Mesendoderm (in vitro differentiated cells): ENCODE measurements around the gene TGOLN2.
"Not testable (repeated sequence)": the region's sequence is repeated elsewhere in the genome, so short reads cannot be mapped to it uniquely, and the experiment has no call there.

ENCODE experiments used
- DNase-seq: peaks from one replicate; pipeline ENCODE4 v3.0.0; 2013
- H2AK5ac ChIP-seq: 2 replicates; pipeline ENCODE4 v1.6.1; 2013; ENCODE audit warnings: low read length, inconsistent platforms
- H2BK120ac ChIP-seq: 2 replicates; pipeline ENCODE4 v1.6.1; 2013; ENCODE audit warnings: low read depth, mild to moderate bottlenecking, low read length, moderate library complexity, mixed read lengths
- H2BK15ac ChIP-seq: replicated peaks from 2 replicates; pipeline ENCODE4 v1.6.1; 2013; ENCODE audit warnings: low read depth, mild to moderate bottlenecking, moderate library complexity
- H2BK5ac ChIP-seq: 2 replicates; pipeline ENCODE4 v1.6.1; 2013; ENCODE audit warnings: low read length, inconsistent platforms
- H3K18ac ChIP-seq: 2 replicates; pipeline ENCODE4 v1.6.1; 2013; ENCODE audit warnings: mild to moderate bottlenecking, low read length, mixed read lengths
- H3K23ac ChIP-seq: one replicate; pipeline ENCODE4 v1.6.1; 2013; ENCODE audit warnings: low read length
- H3K27ac ChIP-seq: 2 replicates; pipeline ENCODE4 v1.5.1; 2013; ENCODE audit warnings: low read depth, mild to moderate bottlenecking, inconsistent platforms, low read length, moderate library complexity
- H3K27me3 ChIP-seq: 2 replicates; pipeline ENCODE4 v1.6.1; 2013; ENCODE audit warnings: low read length, control low read depth, mild to moderate bottlenecking, inconsistent platforms; ENCODE audit not compliant: insufficient read depth, poor library complexity
- H3K36me3 ChIP-seq: 2 replicates; pipeline ENCODE4 v1.6.1; 2013; ENCODE audit warnings: low read length, inconsistent platforms; ENCODE audit not compliant: control insufficient read depth, insufficient read depth
- H3K4ac ChIP-seq: one replicate; pipeline ENCODE4 v1.6.1; 2013; ENCODE audit warnings: low read depth, mild to moderate bottlenecking, low read length, moderate library complexity
- H3K4me1 ChIP-seq: 2 replicates; pipeline ENCODE4 v1.6.1; 2013; ENCODE audit warnings: low read depth, low read length, inconsistent platforms; ENCODE audit not compliant: control insufficient read depth
- H3K4me2 ChIP-seq: 2 replicates; pipeline ENCODE4 v1.6.1; 2013; ENCODE audit warnings: low read length
- H3K4me3 ChIP-seq: 2 replicates; pipeline ENCODE4 v1.5.1; 2013; ENCODE audit warnings: mild to moderate bottlenecking, low read length
- H3K56ac ChIP-seq: one replicate; pipeline ENCODE4 v1.6.1; 2013; ENCODE audit warnings: low read length
- H3K79me1 ChIP-seq: 2 replicates; pipeline ENCODE4 v1.6.1; 2013; ENCODE audit warnings: low read length, inconsistent platforms
- H3K79me2 ChIP-seq: 2 replicates; pipeline ENCODE4 v1.6.1; 2013; ENCODE audit warnings: mild to moderate bottlenecking, low read length; ENCODE audit not compliant: control insufficient read depth, insufficient read depth
- H3K9ac ChIP-seq: 2 replicates; pipeline ENCODE4 v1.6.1; 2013; ENCODE audit warnings: low read length, inconsistent platforms
- H4K5ac ChIP-seq: one replicate; pipeline ENCODE4 v1.6.1; 2013; ENCODE audit warnings: low read length
- H4K8ac ChIP-seq: one replicate; pipeline ENCODE4 v1.6.1; 2013; ENCODE audit warnings: low read depth, mild to moderate bottlenecking, control low read depth, low read length, moderate library complexity
- WGBS: extraction: QIAGEN DNeasy Blood & Tissue Kit; methylation state at CpG from one replicate; pipeline ENCODE4 v1.1.7; 2013; ENCODE audit warnings: low lambda C conversion rate, missing lambda C conversion rate; ENCODE audit not compliant: insufficient coverage; ENCODE audit errors: extremely low coverage; 5-methylcytosine and 5-hydroxymethylcytosine counted together

TGOLN2 gene

GRCh38 chr2:85326406-85327159, 1.2 kb downstream of the TGOLN2 start:
- H3K36me3 ChIP-seq: peaks cover 10% of the 10 kb centered on the region
- no peak overlapping the region for H4K5ac ChIP-seq
- H3K27ac ChIP-seq: no peak overlapping the region
- peak overlapping the region; percentile 99 for H3K56ac ChIP-seq
- no peak overlapping the region for H2BK120ac ChIP-seq
- peaks cover 10% of the 10 kb centered on the region for H3K4me1 ChIP-seq
- H3K4me3 ChIP-seq: peak overlapping the region; percentile 85
- no CpG with 5 or more reads among the region's 32 CpGs for WGBS
- H3K9ac ChIP-seq: peak overlapping the region; percentile 91
- no peak overlapping the region for H2AK5ac ChIP-seq
- DNase-seq: peak; percentile 12
- H3K18ac ChIP-seq: no peak overlapping the region
- H3K4me2 ChIP-seq: peak overlapping the region; percentile 95
- no peak overlapping the region for H2BK5ac ChIP-seq
- H3K23ac ChIP-seq: no peak overlapping the region
- no peak overlapping the region for H2BK15ac ChIP-seq
- H3K27me3 ChIP-seq: no peaks in the 10 kb centered on the region
- no peak overlapping the region for H4K8ac ChIP-seq
- no peak overlapping the region for H3K4ac ChIP-seq
- H3K79me2 ChIP-seq: peaks cover 25% of the 10 kb centered on the region
- peaks cover 23% of the 10 kb centered on the region for H3K79me1 ChIP-seq

GRCh38 chr2:85325466-85325811, 2.4 kb downstream of the TGOLN2 start:
- H2BK15ac ChIP-seq: no peak overlapping the region
- H3K36me3 ChIP-seq: peaks cover 14% of the 10 kb centered on the region
- H3K4me2 ChIP-seq: no peak overlapping the region
- no CpG with 5 or more reads among the region's 9 CpGs for WGBS
- no peak for DNase-seq
- H4K5ac ChIP-seq: no peak overlapping the region
- H3K27ac ChIP-seq: no peak overlapping the region
- no peaks in the 10 kb centered on the region for H3K27me3 ChIP-seq
- H2BK120ac ChIP-seq: no peak overlapping the region
- no peak overlapping the region for H3K18ac ChIP-seq
- no peak overlapping the region for H2BK5ac ChIP-seq
- H3K4ac ChIP-seq: no peak overlapping the region
- peaks cover 26% of the 10 kb centered on the region for H3K79me1 ChIP-seq
- no peak overlapping the region for H3K56ac ChIP-seq
- H3K4me1 ChIP-seq: peaks cover 10% of the 10 kb centered on the region
- no peak overlapping the region for H3K4me3 ChIP-seq
- peak overlapping the region; percentile 91 for H3K9ac ChIP-seq
- no peak overlapping the region for H3K23ac ChIP-seq
- H2AK5ac ChIP-seq: no peak overlapping the region
- no peak overlapping the region for H4K8ac ChIP-seq
- H3K79me2 ChIP-seq: peaks cover 25% of the 10 kb centered on the region

- H3K4me1 ChIP-seq: peaks cover 10% of the 10 kb centered on the region
- DNase-seq: no peak
- H3K27ac ChIP-seq: no peak overlapping the region
- no peak overlapping the region for H4K5ac ChIP-seq
- peak overlapping the region; percentile 34 for H3K56ac ChIP-seq
- H3K79me1 ChIP-seq: peaks cover 26% of the 10 kb centered on the region
- WGBS: no CpG with 5 or more reads among the region's 10 CpGs
- no peak overlapping the region for H3K18ac ChIP-seq
- no peak overlapping the region for H3K9ac ChIP-seq
- H2BK15ac ChIP-seq: no peak overlapping the region
- H3K4me3 ChIP-seq: no peak overlapping the region
- no peak overlapping the region for H2BK120ac ChIP-seq
- no peak overlapping the region for H3K23ac ChIP-seq
- no peak overlapping the region for H4K8ac ChIP-seq
- no peaks in the 10 kb centered on the region for H3K27me3 ChIP-seq
- no peak overlapping the region for H3K4me2 ChIP-seq
- no peak overlapping the region for H2BK5ac ChIP-seq
- peaks cover 14% of the 10 kb centered on the region for H3K36me3 ChIP-seq
- no peak overlapping the region for H2AK5ac ChIP-seq
- H3K79me2 ChIP-seq: peaks cover 25% of the 10 kb centered on the region
- H3K4ac ChIP-seq: no peak overlapping the region
Measured at GRCh38 chr2:85324639-85325465, 2.9 kb downstream of the TGOLN2 start.

DNA sequence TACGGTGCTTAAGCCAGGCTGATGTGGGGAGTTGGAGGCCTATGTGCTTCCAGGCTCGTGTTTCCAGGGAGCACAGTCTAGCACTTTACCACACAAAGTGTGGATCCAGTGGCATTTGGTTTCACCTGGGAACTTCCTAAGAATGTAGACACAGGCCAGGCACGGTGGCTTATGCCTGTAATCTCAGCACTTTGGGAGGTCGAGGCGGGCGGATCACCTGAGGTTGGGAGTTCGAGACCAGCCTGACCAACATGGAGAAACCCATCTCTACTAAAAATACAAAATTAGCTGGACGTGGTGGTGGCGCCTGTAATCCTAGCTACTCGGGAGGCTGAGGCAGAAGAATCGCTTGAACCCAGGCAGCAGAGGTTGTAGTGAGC, 3.8 kb downstream of the TGOLN2 start:
- H4K5ac ChIP-seq, H2BK15ac ChIP-seq, H3K23ac ChIP-seq, H2AK5ac ChIP-seq, H3K4me3 ChIP-seq, H3K18ac ChIP-seq, H3K9ac ChIP-seq, H3K4me2 ChIP-seq, H4K8ac ChIP-seq, H3K4ac ChIP-seq, H2BK5ac ChIP-seq, H3K27me3 ChIP-seq, H3K56ac ChIP-seq, H3K27ac ChIP-seq, H3K4me1 ChIP-seq, H2BK120ac ChIP-seq: not testable (repeated sequence)
- Histone ChIP-seq H3K36me3 (peaks cover 14% of the 10 kb centered on the region), H3K79me2 (peaks cover 25% of the 10 kb centered on the region), H3K79me1 (peaks cover 26% of the 10 kb centered on the region)
- peak; percentile 38 for DNase-seq
- WGBS: no CpG with 5 or more reads among the region's 11 CpGs

DNA sequence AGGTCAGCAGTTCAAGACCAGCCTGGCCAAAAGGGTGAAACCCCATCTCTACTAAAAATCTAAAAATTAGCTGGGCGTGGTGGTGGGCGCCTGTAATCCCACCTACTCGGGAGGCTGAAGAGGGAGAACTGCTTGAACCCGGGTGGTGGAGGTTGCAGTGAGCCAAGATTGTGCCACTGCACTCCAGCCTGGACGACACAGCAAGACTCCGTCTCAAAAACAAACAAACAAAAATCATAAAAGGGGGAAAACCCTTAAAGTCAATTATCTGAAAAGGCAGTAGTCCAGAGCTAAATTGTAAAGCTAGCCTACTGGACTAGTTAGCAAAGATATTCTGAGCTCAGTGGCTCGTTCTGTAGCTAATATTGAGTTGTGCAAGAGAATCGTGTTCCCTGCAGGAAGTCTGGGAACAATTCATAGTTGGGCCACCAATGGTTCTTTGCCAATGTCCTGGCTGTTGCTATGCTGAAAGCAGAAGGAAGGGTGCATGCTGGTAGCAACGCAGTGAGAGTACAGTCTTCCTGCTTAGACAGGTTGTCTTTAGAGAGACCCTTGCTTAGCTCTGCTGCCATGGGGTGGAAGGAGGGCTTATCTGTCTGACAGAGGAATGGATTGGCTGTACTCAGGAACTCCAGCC, 4.3 kb downstream of the TGOLN2 start:
- Histone ChIP-seq H3K23ac (no peak overlapping the region), H2AK5ac (no peak overlapping the region), H3K4me2 (no peak overlapping the region), H3K4ac (no peak overlapping the region), H3K27me3 (no peaks in the 10 kb centered on the region), H2BK5ac (no peak overlapping the region), H2BK120ac (no peak overlapping the region), H4K5ac (no peak overlapping the region), H4K8ac (no peak overlapping the region), H3K4me3 (no peak overlapping the region), H3K18ac (no peak overlapping the region), H3K79me2 (peaks cover 25% of the 10 kb centered on the region), H3K4me1 (peaks cover 10% of the 10 kb centered on the region), H3K56ac (no peak overlapping the region), H3K27ac (no peak overlapping the region), H3K79me1 (peaks cover 27% of the 10 kb centered on the region), H3K36me3 (peaks cover 16% of the 10 kb centered on the region), H3K9ac (no peak overlapping the region), H2BK15ac (no peak overlapping the region)
- no CpG with 5 or more reads among the region's 9 CpGs for WGBS
- no peak for DNase-seq
